BJ (cell line): ENCODE measurements around the gene ADAMTS12. TPM values are rescaled to one million over a fixed set of nuclear protein-coding genes. Genes with fewer than 3 reads are reported as not detected.

ENCODE experiments used
- CTCF ChIA-PET: fragments of 350-600 bp; formaldehyde crosslinking; extraction: SDS; loops from one replicate; lab custom pipeline; 2021; ENCODE audit warnings: antibody characterized with exemption, inconsistent platforms; lab: Yijun Ruan, JAX
- POLR2A ChIA-PET: fragments of 300-600 bp; sonication (Branson Sonifier 250); formaldehyde crosslinking; extraction: SDS; loops from one replicate; lab custom pipeline; 2021; ENCODE audit warnings: antibody characterized with exemption; lab: Charles Lee
- DNase-seq: peaks from one replicate; pipeline ENCODE4 v3.0.0-alpha.2; 2011; ENCODE audit warnings: low read depth
- H3K27me3 ChIP-seq: 2 replicates; pipeline ENCODE4 v1.6.0; 2011; ENCODE audit warnings: low read length; ENCODE audit not compliant: control insufficient read depth, insufficient read depth
- H3K36me3 ChIP-seq: 2 replicates; pipeline ENCODE4 v1.5.1; 2011; ENCODE audit warnings: low read length; ENCODE audit not compliant: control insufficient read depth, insufficient read depth
- H3K4me3 ChIP-seq: 2 replicates; pipeline ENCODE4 v1.5.1; 2011; ENCODE audit warnings: low read depth, mild to moderate bottlenecking, control low read depth, low read length
- CTCF ChIP-seq: IDR thresholded peaks from 2 replicates; pipeline ENCODE4 v1.5.1; 2011; ENCODE audit warnings: low read depth, mild to moderate bottlenecking, control low read depth, inconsistent platforms, low read length, moderate library complexity; ENCODE audit not compliant: insufficient read depth
- polyA plus RNA-seq: library from polyadenylated mRNA; depleted of rRNA; stranded (reverse); fragments of >200 nt; gene quantifications from 2 replicates; pipeline ENCODE4 v1.2.3, GENCODE V29; 2011

The ADAMTS12 gene
- polyA plus RNA-seq, 1 experiment = 25.6 TPM

- DNase-seq = no peak
- H3K4me3 ChIP-seq = no peak overlapping the region
- no peaks in the 10 kb centered on the region for H3K27me3 ChIP-seq
- ChIA-PET CTCF (interaction anchor here (0.6 to 1.2 kb wide), 2 partner anchors 11 to 14 kb away, joined by 3 read pairs; no protein-coding TSS in a partner anchor), POLR2A (no interaction called here)
- H3K36me3 ChIP-seq = no peaks in the 10 kb centered on the region; the same call in 1 of the 2 replicates
- TF ChIP-seq CTCF = no peak
These were observed 260.7 kb downstream of the ADAMTS12 start for GRCh38 chr5:33631139-33631538.

GRCh38 chr5:33629999-33630398 lies 261.8 kb downstream of the ADAMTS12 start:
- ChIA-PET POLR2A (no interaction called here), CTCF (interaction anchor here (1.2 kb wide), 1 partner anchor 15 kb away, joined by 3 read pairs; no protein-coding TSS in a partner anchor)
- H3K36me3 ChIP-seq = no peaks in the 10 kb centered on the region; the same call in 1 of the 2 replicates
- no peak for DNase-seq
- no peak for TF ChIP-seq CTCF
- H3K27me3 ChIP-seq = no peaks in the 10 kb centered on the region
- no peak overlapping the region for H3K4me3 ChIP-seq

- H3K36me3 ChIP-seq = no peaks in the 10 kb centered on the region; the same call in 1 of the 2 replicates
- no peak for TF ChIP-seq CTCF
- DNase-seq = no peak
- no peaks in the 10 kb centered on the region for H3K27me3 ChIP-seq
- ChIA-PET CTCF (interaction anchor here (1.2 to 1.5 kb wide), 3 partner anchors 11 to 21 kb away, joined by 3 to 4 read pairs (median 3); no protein-coding TSS in a partner anchor), POLR2A (no interaction called here)
- no peak overlapping the region for H3K4me3 ChIP-seq
These were observed 263.0 kb downstream of the ADAMTS12 start for GRCh38 chr5:33628796-33629195.

- Histone ChIP-seq H3K4me3 (no peak overlapping the region), H3K27me3 (no peaks in the 10 kb centered on the region), H3K36me3 (no peaks in the 10 kb centered on the region; the same call in none of the 2 replicates)
- ChIA-PET CTCF (no interaction called here), POLR2A (no interaction called here)
- no peak for TF ChIP-seq CTCF
- DNase-seq = no peak
These were observed 270.3 kb downstream of the ADAMTS12 start for GRCh38 chr5:33621514-33621913.

GRCh38 chr5:33614039-33614438 lies 277.8 kb downstream of the ADAMTS12 start:
- Histone ChIP-seq H3K36me3 (no peaks in the 10 kb centered on the region; the same call in none of the 2 replicates), H3K27me3 (no peaks in the 10 kb centered on the region), H3K4me3 (no peak overlapping the region)
- no peak for TF ChIP-seq CTCF
- POLR2A ChIA-PET = no interaction called here
- DNase-seq = no peak
- CTCF ChIA-PET = interaction anchor here (1.4 to 2.0 kb wide), 2 partner anchors 10 to 26 kb away, joined by 3 to 6 read pairs; no protein-coding TSS in a partner anchor
